Inflammatory macrophage treated with lipopolysaccharide for 4 hours (primary cell): ENCODE data around the gene FRAS1.

Experiments
- DNase-seq: peaks from one replicate; pipeline ENCODE4 v3.0.0-alpha.2; 2020

The FRAS1 gene

DNA sequence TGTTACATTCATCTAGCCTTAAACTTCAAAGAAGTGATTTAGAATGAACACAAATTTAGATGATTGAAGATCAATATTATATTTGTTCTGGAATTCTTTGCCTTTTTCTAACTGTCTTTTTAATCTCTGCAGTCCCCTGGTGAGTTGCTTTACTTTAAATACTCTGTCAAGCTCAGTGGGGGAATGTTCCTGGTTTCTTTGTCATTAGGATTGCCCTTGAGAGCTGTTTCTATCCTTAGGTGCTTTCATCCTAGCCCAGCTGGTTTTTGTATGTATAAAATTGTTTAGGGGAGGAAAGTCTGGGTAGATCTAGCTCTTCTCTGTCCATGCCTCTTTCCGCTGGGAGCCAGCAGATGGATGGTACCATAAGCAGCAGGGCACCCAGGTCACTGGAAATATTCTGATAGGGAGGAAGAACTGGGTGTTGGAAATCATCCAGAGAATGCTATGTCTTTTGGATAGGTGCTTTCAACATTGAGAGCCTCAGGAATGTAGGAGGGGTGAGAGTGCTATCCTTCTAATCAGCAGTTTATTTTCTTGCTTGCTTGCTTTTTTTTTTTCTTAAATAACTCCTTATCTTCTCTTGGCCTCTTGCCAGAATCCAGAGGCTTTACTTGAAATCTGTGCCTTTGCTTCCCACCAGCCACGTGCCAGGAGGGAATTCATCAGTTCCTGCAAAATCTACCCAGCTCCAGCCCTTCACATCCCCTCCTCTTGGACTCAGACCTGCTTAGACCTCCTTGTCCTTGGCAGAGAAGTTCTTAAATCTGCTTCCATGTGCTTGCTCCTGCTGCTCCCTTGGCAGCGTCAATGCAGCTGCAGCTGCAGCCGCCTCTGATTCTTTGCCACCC lies 279.2 kb downstream of the FRAS1 start:
- no peak for DNase-seq

- DNase-seq, result no peak
Measured at GRCh38 chr4:78337244-78338020, 280.3 kb downstream of the FRAS1 start.

- DNase-seq, result no peak
Measured at GRCh38 chr4:78342125-78342524, 285.0 kb downstream of the FRAS1 start.

GRCh38 chr4:78343682-78344081 lies 286.6 kb downstream of the FRAS1 start:
- no peak for DNase-seq

DNA sequence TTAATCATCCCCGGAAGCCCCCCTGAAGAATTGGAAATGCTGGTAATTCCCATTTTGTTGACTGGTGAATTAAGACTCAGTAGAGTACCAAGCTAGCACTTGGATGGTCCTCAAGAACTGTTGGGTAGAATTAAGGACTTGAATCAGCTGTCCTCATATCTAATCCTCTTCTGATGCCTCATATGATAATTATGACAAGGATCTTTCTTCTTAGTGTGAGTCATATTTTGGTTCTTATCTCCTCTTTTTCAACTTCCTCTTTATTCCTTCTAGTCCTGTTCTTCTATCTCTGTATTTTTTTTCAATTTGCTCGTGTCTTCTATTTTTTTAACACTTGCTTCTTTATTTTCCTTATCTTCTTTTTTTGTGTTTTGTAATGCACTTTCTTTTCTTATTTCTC lies 288.1 kb downstream of the FRAS1 start:
- no peak for DNase-seq

DNA sequence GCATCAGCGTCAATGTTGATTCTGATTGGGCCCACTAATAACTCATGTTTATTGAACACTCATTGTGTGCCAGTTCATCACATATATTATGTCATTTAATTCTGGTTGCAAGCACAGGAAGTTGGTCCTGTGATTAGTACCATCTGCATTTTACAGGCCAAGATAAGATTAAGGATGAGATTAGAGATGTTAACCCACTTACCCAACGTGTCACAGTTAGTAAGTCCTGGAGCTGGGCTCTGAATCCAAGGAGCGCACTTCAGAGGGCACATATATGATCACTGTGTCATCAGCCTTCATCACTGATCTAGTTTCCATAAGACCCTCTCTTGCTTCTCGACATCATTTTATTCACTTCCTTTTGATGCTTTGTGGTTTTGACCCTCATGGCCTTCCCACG lies 289.1 kb downstream of the FRAS1 start:
- DNase-seq, result no peak

DNA sequence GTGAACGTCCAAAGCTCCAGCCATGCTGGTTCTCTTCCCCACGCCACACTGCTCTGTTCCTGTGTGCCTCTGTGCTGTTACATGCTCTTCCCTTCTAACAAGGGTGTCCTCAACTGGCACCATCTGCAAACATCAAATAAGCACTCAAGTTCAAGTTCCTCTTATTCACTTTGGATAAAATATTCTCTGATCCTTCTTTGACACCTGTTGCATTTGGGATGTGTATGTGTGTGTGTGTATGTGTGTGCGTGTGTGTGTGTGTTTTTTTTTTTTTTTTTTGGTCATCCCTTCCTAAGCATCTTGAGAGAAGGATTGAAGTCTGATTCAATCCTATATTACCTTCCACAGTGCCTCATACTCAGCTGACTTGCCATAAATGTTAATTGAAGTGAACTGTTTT lies 290.4 kb downstream of the FRAS1 start:
- no peak for DNase-seq

DNA sequence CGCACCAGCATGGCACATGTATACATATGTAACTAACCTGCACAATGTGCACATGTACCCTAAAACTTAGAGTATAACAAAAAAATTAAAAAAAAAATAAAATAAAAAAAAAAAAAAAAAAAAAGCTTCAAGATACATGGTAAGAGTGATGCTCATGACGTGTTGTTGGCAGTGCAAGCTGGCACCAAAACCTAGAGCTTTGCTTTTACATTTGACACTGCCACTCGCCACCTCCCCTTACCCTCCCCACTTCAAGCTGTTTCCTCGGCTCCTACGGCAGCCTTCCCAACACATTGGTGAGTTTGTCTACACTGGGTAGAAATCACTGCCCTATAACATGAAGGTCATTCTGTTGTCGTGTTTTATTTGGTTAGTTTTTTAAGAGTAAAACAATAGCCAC lies 296.8 kb downstream of the FRAS1 start:
- DNase-seq, result no peak

- DNase-seq, result no peak
Measured at GRCh38 chr4:78354782-78355181, 297.7 kb downstream of the FRAS1 start.

- no peak for DNase-seq
Measured at GRCh38 chr4:78355306-78355705, 298.2 kb downstream of the FRAS1 start.

- no peak for DNase-seq
Measured at GRCh38 chr4:78356251-78356786, 299.2 kb downstream of the FRAS1 start.

GRCh38 chr4:78357122-78357521 lies 300.0 kb downstream of the FRAS1 start:
- DNase-seq, result no peak

GRCh38 chr4:78360466-78360865 lies 303.3 kb downstream of the FRAS1 start:
- DNase-seq, result no peak

DNA sequence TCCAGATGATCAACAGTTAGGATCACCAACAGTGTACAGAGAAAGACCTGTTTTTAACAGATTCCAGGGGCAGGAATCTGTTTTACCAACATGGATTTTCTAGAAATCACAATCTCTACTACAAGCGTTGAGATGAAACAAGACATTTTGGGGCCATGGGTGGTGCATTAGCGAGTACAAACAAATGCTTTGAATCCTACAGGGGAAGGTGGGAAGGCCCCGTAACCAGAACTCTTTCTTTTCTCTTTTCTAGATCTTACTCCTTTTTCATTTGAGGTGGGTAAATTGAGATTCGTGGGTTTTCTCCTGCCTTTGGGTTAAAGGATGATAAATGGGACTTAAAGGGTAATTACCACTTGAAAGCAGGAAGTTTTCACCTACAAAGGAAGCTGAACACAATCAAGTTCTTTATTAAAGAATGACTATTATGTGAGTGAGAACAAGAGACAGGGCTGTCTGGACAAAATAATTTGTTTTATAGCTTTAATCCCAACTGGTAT lies 304.5 kb downstream of the FRAS1 start:
- no peak for DNase-seq

DNA sequence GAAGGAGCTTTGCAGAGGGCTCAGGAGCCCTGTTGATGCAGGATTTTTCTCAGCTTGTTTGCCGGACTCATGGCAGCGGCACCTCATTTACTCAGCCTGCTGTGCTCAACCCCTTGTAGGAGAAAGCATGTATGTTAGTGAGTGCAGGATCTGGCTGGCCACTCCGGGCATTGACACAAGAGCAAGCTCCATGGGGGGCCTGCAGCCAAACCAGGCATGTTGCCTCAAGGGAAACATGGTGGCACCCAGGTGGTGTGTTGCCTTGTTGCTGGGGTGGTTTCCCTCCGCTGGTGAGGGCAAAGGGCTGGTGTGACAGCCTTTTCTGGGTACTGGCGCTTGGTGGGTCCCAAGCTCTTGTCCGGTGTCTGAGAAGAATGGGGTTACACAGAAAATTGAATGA lies 305.2 kb downstream of the FRAS1 start:
- no peak for DNase-seq

- DNase-seq, result no peak
Measured at GRCh38 chr4:78363031-78363570, 306.0 kb downstream of the FRAS1 start.

DNA sequence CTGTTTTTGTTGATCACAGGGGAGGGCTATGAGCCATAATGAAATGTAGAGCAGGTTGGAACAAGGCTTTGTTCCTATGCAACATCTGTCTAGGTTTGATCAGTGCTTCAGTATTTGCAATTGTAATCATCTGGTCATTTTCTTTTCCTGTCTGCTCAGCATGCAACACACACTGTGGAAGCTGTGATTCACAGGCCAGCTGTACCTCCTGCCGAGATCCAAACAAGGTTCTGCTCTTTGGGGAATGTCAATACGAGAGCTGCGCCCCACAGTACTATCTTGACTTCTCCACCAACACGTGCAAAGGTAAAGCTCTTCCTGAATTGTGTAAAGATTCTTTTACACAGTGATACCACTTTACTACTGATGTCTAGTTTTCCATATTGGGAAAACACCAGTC lies 312.6 kb downstream of the FRAS1 start:
- no peak for DNase-seq

GRCh38 chr4:78370631-78371372 lies 313.7 kb downstream of the FRAS1 start:
- DNase-seq, result no peak

GRCh38 chr4:78372355-78372988 lies 315.3 kb downstream of the FRAS1 start:
- no peak for DNase-seq

DNA sequence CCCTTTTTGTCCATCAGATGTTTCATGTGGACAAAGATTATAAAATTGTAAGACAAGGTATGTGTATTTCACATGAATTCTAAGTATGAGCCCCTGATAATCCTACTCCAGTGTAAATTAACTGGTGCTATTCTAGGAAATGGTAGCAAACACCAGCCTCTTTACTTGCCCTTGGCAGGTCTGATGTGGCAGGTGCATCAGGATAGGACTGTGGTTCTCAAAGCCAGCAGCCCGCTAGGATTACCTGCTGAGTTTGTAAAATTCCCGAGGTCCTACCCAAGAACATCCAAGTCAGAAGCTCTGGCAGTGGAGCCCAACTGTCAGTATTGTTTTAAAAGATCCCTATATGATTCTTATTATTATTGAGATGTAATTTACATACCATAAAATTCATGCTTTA lies 320.4 kb downstream of the FRAS1 start:
- no peak for DNase-seq

DNA sequence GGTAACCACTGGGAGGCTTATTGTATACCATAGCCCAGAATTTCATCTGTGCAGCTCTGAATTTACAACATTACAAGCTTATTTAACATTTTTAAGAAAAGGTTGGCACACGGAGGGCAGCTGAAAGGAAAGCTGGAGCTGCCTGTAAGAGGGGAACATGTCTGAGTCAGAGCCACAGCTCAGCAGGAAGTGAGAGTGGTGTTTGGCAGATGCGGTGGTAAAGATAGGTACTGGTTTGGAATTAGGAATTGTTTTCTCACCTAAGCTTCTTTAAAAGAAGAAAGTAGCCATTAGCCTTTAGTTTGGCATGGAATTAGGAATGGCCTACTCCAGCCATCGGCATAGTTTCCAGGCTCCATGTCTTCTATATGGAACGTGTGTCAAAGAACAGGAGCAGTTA lies 321.9 kb downstream of the FRAS1 start:
- no peak for DNase-seq

DNA sequence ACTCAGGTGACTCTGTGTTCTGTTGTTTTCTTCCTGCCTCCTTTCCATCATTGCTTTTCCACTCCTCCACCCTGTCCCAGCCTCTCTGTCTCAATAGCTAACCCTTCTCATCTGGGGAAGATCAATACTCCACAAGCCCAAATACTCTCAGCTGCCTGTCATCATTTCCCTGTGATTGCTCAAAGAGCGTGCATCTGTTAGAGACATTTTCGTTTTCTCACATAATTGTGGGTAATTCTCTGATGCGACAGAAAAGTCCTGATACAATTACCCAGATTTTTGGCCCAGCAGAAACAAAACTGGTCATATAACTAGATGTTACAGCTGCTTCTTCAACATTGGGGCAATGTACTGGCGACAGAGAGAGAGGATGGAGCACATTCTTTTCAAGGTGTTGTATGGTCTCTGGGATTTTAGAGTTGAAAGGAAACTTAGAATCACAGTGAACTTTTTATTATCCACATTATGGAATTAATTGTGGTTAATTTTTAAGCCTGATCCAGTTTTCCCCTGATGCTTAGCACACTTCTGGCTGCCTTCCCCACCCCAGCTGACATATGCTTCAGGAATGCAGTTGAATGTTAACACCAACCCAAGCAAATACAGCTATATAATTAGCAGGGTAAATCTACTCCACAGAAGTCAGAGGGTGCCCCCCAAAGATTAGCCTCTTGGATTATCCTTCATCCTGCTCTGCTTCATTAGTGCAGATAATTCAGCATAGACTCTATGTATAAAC lies 323.0 kb downstream of the FRAS1 start:
- no peak for DNase-seq
